GM08714 (cell line): ENCODE data around the gene IGSF8.

ENCODE experiments used
- H3K4me3 ChIP-seq: fragments of 200-500 bp; sonication (Bioruptor generic); 2 replicates; pipeline ENCODE4 v1.5.1; 2014; ENCODE audit warnings: mild to moderate bottlenecking, low read length, inconsistent platforms
- ZNF274 ChIP-seq: IDR thresholded peaks from 2 replicates; pipeline ENCODE4 v1.6.1; 2012; ENCODE audit warnings: mild to moderate bottlenecking, low read depth, low read length

The IGSF8 gene

DNA sequence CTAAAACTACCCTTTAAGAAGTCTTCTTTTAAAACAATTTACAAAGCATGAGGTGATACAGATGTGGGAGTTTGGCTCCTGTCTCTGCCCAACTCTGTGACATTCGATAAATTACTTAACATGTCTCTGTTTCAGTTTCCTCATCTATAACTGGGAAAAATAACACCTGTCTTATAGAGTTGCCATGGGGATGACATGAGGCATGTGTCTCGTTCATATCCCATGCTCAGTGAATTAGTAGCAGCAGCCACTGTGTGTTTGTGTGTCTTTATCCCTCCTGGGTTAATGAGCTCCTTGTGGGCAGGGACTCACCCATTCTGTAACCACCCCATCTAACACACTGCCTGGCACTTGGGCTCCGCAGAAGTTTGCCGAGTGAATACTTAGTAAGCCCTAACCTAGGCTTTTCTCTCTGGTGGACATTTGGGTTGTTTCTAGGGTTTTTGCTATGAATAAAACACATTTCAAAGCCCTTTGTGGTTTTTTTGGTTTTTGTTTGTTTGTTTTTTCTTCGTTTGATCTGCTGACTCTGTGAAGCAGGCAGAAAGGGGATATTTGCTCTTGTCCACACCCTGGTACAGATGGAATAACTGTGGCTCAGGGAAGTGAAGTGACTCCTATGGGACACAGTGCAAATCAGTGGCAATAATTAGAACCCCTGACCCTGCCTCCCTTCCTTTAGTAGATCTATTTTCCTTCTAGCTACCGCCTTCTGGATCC lies 17.9 kb downstream of the IGSF8 start:
- no peak for TF ChIP-seq ZNF274
- no peak overlapping the region for H3K4me3 ChIP-seq

DNA sequence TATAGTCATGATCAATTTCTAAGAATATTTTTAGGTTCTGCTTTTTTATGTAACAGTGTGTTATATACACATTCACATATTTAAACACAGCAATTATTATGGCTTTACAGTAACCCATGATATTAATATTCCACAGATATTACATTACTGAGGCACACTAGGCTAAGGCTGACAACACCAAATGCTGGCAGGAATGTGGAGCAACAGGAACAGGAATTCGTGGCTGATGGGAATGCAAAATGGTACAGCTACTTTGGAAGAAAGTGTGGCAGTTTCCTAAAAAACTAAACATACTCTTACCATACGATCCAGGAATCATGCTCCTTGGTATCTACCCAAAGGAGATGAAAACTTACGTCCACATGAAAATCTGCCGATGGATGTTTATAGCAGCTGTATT lies 19.0 kb downstream of the IGSF8 start:
- no peak for TF ChIP-seq ZNF274

DNA sequence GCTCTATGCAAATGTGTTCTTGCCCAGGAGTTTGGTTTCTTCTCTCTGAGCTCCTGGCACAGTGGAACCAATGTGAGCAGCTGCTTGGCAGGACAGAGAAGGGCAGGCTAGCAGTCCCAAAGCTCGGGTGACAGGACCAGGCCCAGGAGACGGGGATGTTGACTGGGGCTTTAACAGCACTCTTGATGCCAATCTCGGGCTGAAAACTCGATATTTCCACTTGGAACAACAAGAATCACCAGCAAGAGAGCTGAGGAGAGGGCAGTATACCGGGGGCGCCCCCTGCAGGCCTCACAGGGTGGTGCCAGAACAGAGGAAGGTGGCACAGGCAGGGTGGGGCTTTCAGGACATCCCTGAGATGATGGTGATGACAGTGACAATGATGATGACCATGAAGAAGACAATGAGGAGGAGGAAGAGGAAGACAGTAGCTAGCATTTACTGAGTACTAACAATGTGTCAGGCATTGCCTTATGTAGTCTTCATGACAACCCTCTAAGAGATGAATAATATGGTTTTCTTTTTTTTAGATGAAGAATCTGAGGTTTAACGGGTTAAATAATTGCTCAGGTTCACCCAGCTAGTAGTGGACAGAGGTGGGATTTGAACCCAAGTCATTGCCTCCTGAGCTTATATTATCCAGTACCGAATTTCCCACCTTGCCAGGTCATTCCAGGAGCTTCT lies 19.8 kb downstream of the IGSF8 start:
- no peak for TF ChIP-seq ZNF274

More for the DNA sequence above, 19.0 kb downstream of the IGSF8 start:
- no peak overlapping the region for H3K4me3 ChIP-seq

DNA sequence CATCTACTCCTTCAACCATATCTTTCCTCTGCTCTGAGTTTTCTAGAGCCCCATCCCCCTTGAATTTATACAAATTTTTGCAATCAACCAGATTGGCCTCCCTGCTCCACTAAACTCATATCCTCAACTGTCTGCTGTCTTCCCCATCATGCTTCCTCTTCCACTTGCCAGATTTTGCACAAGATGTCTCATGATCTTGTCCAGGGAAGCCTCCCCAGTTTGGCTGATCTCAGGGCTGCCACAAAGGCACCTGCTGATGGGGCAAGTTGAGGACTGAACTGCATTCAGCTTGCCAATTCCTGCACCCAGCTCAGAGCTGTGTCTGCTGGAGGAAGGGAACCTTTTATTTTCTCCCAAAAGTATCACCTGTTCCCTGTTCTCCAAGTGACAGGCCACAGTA lies 20.9 kb downstream of the IGSF8 start:
- H3K4me3 ChIP-seq, result no peak overlapping the region

More for the DNA sequence above, 19.8 kb downstream of the IGSF8 start:
- H3K4me3 ChIP-seq, result no peak overlapping the region

DNA sequence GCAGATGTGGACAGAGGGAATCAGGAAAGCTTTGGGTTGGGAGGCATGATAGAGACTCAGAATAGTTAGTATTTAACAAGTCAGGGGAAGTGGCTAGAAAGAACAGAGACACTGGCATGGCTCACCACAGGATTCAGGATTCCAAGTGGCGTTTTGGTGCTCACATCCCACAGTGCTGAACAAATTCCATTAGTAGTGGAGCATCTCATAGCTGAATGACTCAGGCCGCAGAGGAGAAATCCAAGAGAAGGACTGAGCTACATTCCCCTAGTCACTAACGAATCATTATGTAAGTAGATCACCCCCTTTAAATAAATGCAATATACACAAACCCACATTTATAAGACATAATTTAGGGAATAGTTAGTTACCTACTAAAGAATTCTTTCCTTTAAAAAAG lies 22.1 kb downstream of the IGSF8 start:
- no peak overlapping the region for H3K4me3 ChIP-seq
- no peak for TF ChIP-seq ZNF274

More for the DNA sequence above, 20.9 kb downstream of the IGSF8 start:
- TF ChIP-seq ZNF274, result no peak

DNA sequence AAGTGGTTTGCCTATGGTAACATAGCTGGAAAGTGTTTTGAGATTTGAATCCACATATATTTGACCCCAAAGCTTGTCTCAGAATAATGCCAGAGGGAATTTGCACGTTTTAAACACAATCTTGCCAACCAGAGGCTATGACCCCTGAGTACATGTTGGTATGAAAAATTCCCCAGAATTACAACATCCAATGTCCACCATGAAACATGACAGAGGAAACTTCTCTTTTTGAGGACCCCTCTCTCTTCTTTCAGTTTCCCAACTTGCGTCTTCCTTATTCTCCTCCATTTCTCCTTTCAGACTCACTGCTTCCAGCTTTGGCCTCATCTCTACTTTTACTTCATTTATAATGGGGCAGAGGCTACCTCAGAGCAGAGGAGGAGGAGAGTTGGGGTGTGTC lies 22.6 kb downstream of the IGSF8 start:
- no peak for TF ChIP-seq ZNF274
- no peak overlapping the region for H3K4me3 ChIP-seq

DNA sequence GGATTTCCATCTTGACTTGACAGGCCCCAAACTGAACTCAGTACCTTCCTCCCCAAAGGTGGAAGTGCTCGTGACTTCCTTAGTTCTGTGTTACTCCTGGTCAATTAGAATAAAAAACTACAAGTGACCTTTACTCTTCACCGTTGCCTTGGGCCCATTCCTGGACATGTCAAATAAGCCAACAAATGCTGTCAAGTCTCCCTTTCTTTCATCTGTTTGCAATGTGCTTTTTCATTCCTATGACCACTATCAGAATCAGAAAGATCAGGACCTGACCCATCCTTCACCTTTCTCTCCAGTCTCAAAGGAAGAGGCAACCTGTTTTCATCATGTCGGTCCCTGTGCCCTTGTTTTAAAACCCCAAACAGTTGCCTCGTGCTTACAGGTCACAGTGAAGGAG lies 23.6 kb downstream of the IGSF8 start:
- TF ChIP-seq ZNF274, result no peak
- no peak overlapping the region for H3K4me3 ChIP-seq

DNA sequence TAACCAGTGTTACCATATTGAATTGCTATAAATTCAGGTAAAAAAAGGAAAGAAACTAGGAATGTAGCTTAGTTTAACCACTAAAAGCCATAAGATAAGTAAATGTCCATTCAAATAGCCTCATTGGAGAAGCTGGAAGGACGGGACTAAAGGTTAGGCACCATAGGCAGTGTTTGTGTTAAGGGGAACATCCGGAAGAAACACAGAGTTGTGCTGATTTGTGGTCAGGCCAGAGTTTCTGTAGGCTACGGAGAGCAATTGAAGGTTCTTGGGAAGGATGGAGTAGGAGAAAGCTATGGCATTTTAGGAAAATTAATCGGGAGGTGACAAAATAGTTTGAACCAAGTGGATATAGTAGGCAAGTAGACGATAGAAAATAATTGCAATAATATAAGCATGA lies 27.1 kb downstream of the IGSF8 start:
- TF ChIP-seq ZNF274, result no peak
- H3K4me3 ChIP-seq, result no peak overlapping the region

DNA sequence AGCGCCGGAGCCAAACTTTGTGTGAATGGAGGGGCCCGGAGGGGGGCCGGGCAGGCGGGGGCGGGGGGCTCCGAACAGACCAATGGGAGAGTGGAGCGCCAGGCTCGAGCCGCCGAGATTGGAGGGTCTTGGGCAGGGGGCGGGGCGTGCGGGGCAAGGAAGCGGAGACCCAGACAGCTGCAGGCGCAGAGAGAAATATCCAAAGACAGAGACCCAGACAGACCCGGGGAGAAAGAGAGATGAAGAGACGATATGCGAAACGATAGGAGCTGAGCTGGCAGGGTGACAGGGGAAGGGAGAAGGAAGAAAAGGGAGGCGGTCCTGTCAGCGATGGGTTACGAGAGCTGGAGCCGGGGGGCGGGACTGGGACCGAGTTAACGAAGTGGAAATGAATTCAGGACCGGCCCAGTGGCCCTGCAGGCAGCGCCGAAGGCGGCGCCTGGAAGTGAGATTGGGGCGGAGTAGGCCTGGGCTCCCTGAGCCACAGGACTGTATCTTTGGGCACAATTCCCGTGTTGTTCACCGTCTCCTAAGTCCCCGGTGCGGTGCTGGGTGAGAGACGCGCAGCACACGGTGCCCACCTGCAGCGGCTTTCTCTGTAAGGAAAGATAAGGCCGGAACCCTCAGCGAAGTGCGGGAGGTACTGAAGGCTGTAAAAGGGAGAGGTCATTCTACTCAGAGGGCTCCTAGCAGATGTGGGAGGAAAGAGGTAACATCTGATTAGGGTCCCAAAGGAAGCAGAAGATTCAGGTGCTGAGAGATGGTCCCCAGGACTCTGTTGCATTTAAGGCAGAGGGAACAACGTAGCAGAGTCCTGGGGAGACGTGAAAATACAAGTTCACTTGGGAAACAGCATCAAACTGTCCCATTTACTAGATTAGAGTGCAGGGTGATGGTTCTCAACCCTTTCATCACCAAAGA lies 27.9 kb downstream of the IGSF8 start:
- peak overlapping the region; percentile 31; the same call in 1 of the 2 replicates for H3K4me3 ChIP-seq
- no peak for TF ChIP-seq ZNF274

DNA sequence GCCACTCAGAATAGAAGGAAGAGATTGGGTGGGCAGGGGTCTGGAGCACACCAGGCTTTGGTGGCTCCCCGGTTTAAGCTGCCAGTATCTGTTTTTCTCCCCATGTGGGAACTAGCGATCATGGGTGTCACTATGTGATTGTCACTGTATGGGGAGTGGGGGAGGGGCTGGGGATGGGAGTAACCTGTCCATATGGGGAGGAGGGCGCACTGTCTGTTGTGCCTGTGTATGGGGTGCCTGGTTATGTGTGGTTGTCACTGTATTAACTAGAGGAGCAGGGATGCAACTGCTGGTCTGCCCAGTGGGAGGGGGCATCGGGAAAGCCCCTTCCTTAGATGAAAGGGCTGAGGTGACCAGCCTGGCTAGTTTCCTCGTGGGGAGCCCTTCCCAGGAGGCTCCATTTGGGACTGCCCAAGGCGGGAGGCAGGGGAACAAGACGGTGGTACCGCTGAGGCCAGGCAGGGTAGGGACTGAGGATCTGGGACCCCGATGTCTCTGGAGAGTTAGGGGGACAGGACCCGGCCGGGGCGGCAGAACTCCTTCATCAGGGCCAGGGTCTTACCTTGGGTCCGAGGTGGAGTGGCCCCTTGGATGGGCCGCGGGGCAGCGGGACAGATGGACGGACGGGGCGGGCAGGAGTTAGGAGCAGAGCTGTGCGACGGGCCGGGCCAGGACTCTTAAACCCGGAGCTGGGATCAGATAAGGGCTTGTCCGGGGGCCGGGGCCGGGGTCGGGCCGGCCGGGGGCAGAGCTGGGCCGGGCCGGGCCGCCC lies 28.8 kb downstream of the IGSF8 start, which contains the start of gene KCNJ10:
Gene KCNJ10, minus strand, starts transcription at position 701 of the 772 bp plus-strand sequence. CDS start 27,628 bp downstream, outside the sequence.
- TF ChIP-seq ZNF274, result no peak
- H3K4me3 ChIP-seq, result peak within 1 kb of the TSS; percentile 31; the same call in 1 of the 2 replicates

DNA sequence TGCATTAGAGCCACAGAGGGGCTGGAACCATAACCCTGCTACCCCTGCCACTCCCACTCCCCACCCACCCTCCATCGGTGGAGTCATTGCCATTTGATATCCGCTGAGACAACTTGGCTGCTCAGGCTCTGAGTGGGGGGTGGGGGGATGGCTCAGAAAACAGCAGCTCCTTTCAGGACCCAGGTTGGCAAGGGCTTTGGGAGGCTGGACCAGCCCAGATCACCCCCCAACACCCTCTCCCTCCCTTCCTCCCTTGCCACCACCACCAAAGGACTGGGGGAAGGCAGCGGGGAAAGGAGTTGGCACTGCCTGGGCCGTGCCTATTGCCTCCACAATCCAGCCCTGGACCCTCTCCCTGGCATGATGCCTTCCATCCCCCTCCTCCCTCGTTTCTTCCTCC lies 30.2 kb downstream of the IGSF8 start:
- TF ChIP-seq ZNF274, result no peak

DNA sequence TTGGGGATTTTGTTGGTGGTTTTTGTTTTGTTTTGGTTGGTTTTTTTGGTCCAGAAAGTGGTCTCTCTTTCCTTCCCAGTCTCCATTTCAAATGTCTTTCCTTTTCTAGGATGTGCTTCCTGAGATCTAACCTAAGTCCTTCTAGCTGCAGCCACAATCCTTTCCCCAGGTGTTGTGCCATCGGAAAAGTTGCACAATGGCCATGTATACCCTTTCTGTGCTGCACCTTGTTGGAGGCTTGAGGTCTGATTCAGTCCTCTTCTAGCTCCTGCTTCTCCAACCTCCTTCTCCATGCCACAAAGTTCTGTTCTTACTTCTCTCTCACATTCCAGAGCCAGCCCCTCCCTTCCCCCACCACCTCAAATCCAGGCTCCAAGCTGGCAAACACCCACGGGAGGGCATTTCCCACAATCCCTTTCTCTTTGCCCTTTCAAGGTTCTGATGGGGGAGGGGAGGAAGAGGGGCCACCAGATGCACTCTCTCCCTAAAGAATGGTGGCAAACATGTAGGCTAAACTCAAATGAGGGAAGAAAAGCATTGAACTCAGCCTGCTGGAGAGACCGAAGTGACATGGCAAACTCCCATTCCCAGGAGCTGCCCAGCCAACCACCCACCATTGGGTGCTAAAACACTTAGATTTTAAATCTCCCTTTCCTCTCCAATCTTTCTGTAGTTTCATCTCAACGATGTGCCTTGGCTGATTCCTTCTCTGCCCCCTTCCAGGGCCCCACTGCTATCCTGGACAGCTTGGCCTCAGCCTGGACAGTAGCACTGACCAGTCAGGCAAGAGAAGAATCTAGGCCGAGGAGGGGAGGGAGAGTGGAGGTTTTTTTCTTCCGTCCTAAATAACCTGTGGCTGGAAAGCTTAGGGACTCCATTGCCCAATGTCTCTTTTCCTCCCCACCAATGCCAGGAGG lies 31.3 kb downstream of the IGSF8 start:
- no peak for TF ChIP-seq ZNF274
- H3K4me3 ChIP-seq, result no peak overlapping the region

More for the DNA sequence above, 30.2 kb downstream of the IGSF8 start:
- no peak overlapping the region for H3K4me3 ChIP-seq
